Ecto neural progenitor cell (in vitro differentiated cells): ENCODE measurements around the gene MORN3.
"Not testable (repeated sequence)": the region's sequence is repeated elsewhere in the genome, so short reads cannot be mapped to it uniquely, and the experiment has no call there.

Experiments used
- DNase-seq: peaks from one replicate; pipeline ENCODE4 v3.0.0-alpha.2; 2018; ENCODE audit warnings: low spot score

MORN3 gene

GRCh38 chr12:121692744-121693143, 23.3 kb upstream of the MORN3 start:
- not testable (repeated sequence) for DNase-seq

- no peak for DNase-seq
These were observed 20.0 kb upstream of the MORN3 start for GRCh38 chr12:121689430-121689829.

DNA sequence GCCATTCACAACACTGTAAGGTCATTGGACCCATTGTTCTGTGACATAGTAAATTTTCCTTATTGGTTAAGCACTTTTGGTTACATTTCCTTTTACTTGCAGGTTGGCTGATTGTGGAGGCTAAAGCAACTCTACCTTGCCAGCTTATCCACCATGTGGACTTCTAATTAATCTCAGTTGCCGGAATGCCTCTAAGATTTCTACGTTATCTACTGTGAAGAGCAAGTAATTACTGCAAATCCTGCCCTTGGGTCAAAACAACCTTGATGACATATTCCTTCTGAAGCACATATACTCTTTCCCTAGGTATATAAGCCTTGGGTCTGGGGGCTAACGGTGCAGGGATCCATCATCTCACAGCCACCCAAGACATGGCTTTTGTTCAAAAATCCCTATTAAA, 19.5 kb upstream of the MORN3 start:
- no peak for DNase-seq

DNA sequence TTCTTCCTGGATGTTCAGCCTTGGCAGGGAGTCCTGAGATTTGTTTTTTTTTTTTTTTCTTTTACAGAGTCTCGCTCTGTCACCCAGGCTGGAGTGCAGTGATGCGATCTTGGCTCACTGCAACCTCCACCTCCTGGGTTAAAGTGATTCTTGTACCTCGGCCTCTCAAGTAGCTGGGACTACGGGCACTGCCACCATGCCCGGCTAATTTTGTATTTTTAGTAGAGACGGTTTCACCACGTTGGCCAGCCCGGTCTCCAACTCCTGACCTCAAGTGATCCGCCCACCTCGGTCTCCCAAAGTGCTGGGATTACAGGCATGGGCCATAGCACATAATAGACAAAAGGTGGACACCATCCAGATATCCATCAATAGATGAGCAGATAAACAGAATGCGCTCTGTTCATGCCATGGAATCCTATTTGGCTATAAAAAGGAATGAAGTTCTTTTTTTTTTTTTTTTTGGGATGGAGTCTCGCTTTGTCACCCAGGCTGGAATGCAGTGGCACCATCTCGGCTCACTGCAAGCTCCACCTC, 10.3 kb upstream of the MORN3 start:
- DNase-seq = not testable (repeated sequence)

DNA sequence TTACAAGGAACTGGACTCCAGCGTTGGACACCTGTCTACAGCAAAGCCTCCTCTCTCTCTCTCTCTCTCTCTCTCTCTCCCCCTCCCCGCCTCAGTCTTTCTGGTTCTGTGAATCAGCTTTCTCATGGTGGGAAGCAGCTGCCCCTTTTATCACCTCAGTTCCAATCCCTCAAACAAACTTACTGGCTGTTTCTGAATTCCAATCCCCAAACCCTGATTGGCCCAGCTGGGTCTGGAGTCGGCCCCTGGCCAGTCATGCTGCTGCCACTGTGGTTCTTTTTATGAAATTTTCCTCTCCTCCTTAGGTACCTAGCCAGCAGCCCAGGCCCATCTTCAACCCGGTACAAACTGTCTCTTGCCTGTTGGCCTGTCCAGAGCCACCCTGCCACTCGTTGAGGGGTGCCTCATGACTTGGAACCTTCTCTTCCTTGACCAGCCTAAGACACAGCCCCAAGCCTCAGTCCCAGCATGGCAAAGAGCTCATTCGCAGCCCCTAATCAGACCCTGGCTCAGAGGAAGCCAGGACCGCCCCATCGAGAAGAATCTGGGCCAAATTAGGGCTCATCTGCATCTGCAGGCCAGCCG, 9.4 kb upstream of the MORN3 start:
- DNase-seq = no peak

DNA sequence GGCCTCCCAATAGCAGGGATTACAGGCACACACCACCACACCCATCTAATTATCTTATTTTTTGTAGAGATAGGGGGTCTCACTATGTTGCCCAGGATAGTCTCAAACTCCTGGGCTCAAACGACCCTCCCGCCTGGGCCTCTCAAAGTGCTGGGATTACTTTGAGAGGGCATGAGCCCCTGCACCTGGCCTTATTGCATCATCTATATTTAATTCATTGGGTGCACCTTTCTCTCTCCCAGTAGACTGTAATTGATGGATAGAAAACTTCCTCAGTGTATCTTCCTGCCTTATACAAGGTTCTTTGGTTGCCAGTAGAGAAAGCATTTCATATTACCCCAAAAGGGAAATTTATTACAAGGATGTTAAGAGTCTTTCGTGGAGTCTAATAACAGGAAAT, 8.9 kb upstream of the MORN3 start:
- no peak for DNase-seq

GRCh38 chr12:121676190-121676589, 6.7 kb upstream of the MORN3 start:
- no peak for DNase-seq

DNA sequence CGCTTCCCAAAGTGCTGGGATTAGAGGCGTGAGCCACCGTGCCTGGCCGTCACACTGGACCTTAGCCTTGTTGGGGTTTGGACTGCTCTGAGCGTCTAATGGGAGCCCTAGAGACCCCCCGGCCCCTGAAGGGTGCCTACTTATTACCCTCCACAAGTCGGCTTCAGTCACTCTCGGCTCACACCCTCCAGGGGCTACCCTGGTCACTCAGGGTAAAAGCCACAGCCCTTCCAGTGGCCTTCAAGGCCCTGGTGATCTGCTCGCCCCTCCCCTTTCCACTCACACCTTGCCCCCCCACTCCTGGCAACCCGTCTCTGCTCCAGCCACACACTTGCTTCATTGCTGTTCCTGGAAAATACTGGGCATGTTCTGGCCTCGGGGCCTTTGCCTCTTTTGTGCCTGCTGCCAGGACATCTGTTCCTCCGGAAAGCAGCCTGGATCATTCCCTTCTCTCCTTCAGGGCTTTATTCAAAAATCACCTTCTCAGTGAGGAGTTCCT, 3.6 kb upstream of the MORN3 start:
- DNase-seq = no peak

DNA sequence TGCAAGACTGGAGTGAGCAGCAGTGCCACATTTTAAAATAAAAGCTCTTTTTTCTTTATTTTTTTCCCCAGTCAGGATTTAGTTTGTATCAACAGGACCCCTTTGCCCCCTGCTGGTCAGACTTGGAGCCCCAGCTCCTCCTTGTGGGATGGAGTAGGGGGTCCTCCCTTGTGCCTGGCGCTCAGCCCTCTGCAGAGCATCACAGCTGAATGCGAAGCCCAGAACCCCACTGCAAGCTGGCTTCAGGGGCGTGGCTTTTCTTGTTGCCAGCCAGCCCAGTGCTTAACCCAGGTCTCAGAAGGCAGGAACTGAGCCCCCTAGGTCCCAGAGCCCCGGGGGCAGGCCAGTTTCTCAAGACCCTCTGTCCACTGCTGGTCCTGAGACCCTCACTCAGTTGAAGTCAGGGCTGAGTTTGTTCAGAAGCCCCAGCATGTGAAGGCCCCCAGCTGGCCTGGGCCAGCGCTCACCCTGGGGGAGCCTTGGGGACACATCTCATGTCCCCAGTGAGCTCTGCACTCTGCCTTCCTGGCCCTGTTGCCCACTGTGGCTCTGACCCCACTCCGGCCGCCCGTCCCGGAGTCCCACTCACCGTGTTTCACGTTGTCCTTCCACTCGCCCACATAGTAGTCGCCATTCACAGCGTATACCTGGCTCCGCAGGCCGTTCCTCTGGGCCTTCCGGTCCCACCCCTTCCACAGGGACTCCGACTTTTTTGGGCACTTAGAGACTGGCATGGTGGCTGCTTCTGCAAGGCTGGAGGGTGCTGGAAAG, 519 bp downstream of the MORN3 start:
- DNase-seq = peak; percentile 84

GRCh38 chr12:121666829-121667228, 2.6 kb downstream of the MORN3 start:
- not testable (repeated sequence) for DNase-seq

GRCh38 chr12:121663610-121663929, 5.9 kb downstream of the MORN3 start:
- no peak for DNase-seq

DNA sequence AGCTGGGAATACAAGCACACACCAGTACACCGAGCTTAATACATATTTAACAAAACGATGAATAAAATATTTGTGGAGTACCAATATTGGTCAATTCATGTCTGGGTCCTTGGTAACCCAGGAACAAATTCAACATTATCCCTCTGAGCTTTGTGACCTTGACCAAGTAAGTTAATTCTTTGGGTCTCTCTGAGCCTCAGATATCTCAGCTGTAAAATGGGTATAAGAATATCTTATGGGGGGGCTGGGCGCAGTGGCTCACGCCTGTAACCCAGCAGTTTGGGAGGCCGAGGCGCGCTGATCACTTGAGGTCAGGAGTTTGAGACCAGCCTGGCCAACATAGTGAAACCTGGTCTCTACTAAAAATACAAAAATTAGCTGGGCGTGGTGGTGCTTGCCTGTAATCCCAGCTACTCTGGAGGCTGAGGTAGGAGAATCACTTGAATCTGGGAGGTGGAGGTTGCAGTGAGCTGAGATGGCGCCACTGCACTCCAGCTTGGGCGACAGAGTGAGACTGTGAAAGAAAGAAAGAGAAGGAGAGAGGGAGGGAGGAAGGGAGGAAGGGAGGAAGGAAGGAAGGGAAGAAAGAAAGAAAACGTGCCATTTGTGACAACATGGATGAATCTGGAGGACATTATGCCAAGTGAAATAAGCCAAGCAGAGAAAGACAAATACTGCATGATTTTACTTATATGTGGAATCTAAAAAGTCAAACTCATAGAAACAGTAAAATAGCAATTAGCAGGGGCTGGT, 7.9 kb downstream of the MORN3 start:
- DNase-seq = not testable (repeated sequence)

DNA sequence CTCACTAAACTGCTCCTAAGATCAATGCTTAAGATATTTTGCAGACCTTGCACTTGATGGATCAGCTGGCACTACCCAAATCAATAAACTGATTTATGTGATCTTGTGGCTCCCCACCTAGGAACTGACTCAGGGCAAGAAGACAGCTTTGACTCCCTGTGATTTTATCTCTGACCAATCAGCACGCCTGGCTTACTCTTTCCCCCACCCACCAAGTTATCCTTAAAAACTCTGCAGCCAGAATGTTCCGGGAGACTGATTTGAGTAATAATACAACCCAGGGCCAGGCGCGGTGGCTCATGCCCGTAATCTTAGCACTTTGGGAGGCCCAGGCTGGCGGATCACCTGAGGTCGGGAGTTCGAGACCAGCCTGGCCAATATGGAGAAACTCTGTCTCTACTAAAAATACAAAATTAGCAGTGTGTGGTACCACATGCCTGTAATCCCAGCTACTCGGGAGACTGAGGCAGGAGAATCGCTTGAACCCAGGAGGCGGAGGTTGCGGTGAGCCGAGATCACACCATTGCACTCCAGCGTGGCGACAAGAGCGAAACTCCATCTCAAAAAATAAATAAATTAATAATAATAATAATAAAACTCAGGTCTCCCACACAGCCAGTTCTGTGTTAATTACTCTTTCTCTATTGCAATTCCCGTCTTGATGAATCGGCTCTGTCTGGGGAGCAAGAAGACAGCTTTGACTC, 12.0 kb downstream of the MORN3 start:
- no peak for DNase-seq

GRCh38 chr12:121656122-121656521, 13.3 kb downstream of the MORN3 start:
- DNase-seq = no peak

DNA sequence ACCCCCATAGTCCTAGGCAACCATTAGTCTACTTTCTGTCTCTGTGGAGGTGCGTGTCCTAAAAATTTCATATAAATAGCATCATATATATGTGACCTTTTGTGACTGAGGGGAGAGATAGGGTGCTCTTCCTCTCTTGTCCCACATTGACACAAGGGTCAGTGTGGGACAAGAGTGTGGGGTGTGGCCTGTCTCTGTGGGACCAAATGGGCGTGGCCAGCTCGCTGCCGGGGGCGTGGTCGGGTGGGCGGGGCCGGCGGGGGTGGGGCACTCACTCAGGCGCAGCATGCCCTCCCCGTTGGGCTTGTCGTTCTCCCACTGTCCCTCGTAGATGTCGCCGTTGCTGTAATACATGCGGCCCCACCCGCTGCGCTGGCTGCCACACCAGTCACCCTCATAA, 15.5 kb downstream of the MORN3 start:
- no peak for DNase-seq

DNA sequence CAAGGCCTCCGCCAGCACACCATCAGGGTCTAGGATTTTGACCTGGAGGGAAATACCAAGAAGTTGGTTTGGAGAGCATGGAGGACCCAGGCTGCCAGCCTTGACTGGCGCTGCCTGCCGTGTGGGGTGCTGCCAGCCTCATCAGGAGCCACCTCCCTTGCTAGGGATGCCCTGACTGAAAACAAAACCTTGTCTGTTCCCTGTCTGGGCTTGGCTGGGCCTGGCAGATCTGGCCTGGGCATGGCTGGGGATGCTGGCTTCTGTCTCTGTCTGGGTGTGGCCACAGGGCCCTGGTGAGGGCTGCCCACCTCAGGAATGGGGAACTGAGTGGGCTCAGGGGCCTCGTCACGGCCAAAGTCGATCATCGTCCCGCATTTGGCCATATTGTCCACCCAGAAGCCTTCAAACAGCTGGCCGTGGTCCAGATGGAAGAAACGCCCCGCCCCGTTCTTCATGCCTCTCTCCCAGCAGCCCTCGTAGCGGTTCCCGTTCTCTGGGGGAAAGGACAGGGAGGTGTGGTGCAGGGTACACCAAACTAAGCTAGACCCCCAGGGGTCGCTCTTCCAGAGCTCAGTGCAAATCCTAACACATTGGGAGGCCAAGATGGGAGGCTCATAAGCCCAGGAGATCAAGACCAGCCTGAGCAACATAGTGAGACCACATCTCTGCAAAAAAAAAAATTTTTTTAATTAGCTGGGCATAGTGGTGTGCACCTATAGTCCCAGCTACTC, 16.5 kb downstream of the MORN3 start:
- DNase-seq = no peak

DNA sequence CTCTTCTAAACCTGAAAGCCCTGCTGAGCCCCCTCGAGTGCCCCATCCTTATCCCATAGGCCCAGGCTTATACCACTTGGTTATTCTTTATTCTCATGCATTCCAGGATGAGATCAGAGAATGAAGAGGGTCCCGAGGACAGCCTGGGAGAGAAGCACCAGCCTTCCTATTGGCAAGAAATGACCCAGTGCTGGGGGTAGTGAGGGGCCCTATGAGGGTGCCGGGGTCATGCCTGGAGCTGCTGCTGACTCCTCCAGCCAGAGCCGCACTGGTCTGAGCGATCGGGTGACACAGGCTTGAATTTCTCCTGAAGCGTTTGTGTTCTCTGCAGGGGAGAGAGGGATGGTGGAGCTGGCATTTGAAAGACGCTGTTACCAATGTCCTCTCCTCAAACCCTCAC, 18.1 kb downstream of the MORN3 start:
- no peak for DNase-seq

- DNase-seq = no peak
These were observed 19.6 kb downstream of the MORN3 start for GRCh38 chr12:121649819-121650353.

DNA sequence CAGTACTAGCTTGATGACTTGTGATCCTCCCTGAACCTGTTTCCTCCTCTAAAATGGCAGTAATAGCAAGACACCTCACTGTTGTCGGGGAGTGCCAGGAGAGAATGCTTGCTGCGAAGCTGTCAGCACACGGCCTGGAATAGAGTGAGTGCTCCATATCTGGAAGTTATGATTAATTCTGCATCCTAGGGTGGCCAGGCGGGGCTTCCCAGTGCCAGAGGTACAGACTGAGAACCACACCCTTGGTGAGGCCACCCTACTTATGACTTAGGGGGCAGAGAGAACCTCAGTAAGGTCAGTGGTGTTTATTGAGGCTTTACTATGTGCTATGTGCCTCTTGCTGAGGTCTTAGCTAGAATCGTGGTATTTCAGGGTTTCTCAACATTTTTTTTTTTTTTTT, 20.1 kb downstream of the MORN3 start:
- no peak for DNase-seq

DNA sequence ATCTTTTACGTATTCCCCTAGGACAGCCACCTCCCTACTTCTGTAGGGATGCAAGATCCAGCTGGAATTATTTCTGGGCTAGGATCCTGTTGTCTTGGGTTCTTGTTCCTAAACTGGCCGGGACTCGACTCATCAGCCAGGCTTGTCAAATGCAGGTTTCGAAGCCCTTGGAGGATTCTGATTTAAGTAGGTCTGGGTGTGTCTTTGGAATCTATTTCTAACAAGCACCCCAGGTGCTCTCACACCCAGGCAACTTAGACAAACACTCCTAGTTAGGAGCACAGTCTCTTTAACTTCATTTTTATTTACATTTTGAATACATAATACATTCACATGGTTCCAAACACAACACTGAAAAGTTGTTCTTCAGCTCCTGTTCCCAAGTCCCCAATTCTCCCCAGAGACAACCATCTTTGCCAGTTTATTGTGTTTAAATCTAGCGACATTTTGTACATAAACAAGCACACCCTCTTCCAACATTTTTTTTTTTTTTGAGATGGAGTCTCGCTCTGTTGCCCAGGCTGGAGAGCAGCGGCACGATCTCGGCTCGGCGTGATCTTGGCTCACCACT, 20.9 kb downstream of the MORN3 start:
- no peak for DNase-seq

GRCh38 chr12:121641343-121641630, 28.2 kb downstream of the MORN3 start:
- no peak for DNase-seq
